Loucy (cell line): ENCODE data around the gene TOP1.

ENCODE experiments used
- H2AFZ ChIP-seq: fragments of 200-600 bp; sonication (generic); 2 replicates; pipeline ENCODE4 v1.6.0; 2016; ENCODE audit warnings: antibody characterized with exemption, mild to moderate bottlenecking, low read length, moderate library complexity
- H3F3A ChIP-seq: fragments of 200-600 bp; 2 replicates; pipeline ENCODE4 v1.6.0; 2016; ENCODE audit warnings: antibody characterized with exemption, low read depth, mild to moderate bottlenecking
- H3K27me3 ChIP-seq: fragments of 200-600 bp; sonication (generic); 2 replicates; pipeline ENCODE4 v1.6.1; 2014; ENCODE audit warnings: low read length, mild to moderate bottlenecking; ENCODE audit not compliant: insufficient read depth, poor library complexity, severe bottlenecking
- H3K36me3 ChIP-seq: fragments of 200-600 bp; sonication (generic); 2 replicates; pipeline ENCODE4 v1.6.1; 2016; ENCODE audit warnings: low read length; ENCODE audit not compliant: insufficient read depth
- H3K4me1 ChIP-seq: fragments of 200-600 bp; sonication (generic); 2 replicates; pipeline ENCODE4 v1.5.1; 2014; ENCODE audit warnings: low read length, mild to moderate bottlenecking; ENCODE audit not compliant: insufficient read depth, poor library complexity, severe bottlenecking
- H3K4me2 ChIP-seq: fragments of 200-600 bp; sonication (generic); 2 replicates; pipeline ENCODE4 v1.6.0; 2014; ENCODE audit warnings: antibody characterized with exemption, low read length, low read depth, mild to moderate bottlenecking; ENCODE audit not compliant: poor library complexity, severe bottlenecking
- H3K4me3 ChIP-seq: fragments of 200-600 bp; sonication (generic); 2 replicates; pipeline ENCODE4 v1.5.1; 2014; ENCODE audit warnings: low read length, mild to moderate bottlenecking, mixed read lengths; ENCODE audit not compliant: poor library complexity, severe bottlenecking
- H3K79me2 ChIP-seq: fragments of 200-600 bp; sonication (generic); 2 replicates; pipeline ENCODE4 v1.6.1; 2014; ENCODE audit warnings: low read length; ENCODE audit not compliant: insufficient read depth
- H3K9ac ChIP-seq: fragments of 200-600 bp; sonication (generic); 2 replicates; pipeline ENCODE4 v1.6.0; 2014; ENCODE audit warnings: mild to moderate bottlenecking, low read depth, low read length, moderate library complexity; ENCODE audit not compliant: poor library complexity, severe bottlenecking
- H3K9me2 ChIP-seq: fragments of 200-600 bp; sonication (generic); replicated peaks from 2 replicates; pipeline ENCODE4 v1.6.1; 2016; ENCODE audit warnings: low read depth, low read length, mixed read lengths
- H3K9me3 ChIP-seq: fragments of 200-600 bp; sonication (generic); 2 replicates; pipeline ENCODE4 v1.6.1; 2014; ENCODE audit warnings: mild to moderate bottlenecking, antibody characterized with exemption, low read length, low read depth; ENCODE audit not compliant: insufficient read depth
- H4K20me1 ChIP-seq: fragments of 200-600 bp; sonication (generic); 2 replicates; pipeline ENCODE4 v1.6.0; 2014; ENCODE audit warnings: antibody characterized with exemption, low read length, mild to moderate bottlenecking; ENCODE audit not compliant: insufficient read depth, poor library complexity, severe bottlenecking
- EZH2phosphoT487 ChIP-seq: fragments of 200-600 bp; IDR thresholded peaks from 2 replicates; pipeline ENCODE4 v1.6.1; 2018; ENCODE audit warnings: antibody characterized with exemption, mild to moderate bottlenecking, moderate library complexity, borderline replicate concordance
- TF ChIP-seq, protein P1 (sequence below): fragments of 200-600 bp; sonication (generic); conservative IDR thresholded peaks from 2 replicates; pipeline ENCODE4 v1.5.1; 2014; ENCODE audit warnings: mild to moderate bottlenecking, antibody characterized with exemption, low read length

The TOP1 gene

DNA sequence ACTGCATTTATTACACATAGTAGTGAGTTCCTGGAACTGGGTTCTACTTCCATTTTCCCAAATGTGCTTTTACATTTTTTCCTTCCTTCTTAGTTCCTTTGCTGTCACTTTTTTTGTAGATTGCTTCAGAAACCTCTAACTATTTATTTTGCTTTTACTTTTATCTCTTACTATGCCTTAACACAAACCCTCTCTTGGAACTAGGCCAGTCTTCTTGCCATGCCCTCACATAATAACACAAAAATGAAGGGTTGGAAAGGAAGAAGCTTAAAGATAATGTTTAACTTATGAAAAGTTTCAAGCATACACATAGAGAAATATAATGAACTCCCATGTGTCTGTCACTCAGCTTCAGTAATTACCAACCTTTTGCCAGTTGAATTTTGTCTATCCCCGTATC, 27.1 kb downstream of the TOP1 start:
- peaks cover 96% of the 10 kb centered on the region for H3K79me2 ChIP-seq
- no peaks in the 10 kb centered on the region for H3F3A ChIP-seq
- peaks cover 1% of the 10 kb centered on the region for H3K4me1 ChIP-seq
- no peak for TF ChIP-seq EZH2phosphoT487
- TF ChIP-seq, protein P1, sequence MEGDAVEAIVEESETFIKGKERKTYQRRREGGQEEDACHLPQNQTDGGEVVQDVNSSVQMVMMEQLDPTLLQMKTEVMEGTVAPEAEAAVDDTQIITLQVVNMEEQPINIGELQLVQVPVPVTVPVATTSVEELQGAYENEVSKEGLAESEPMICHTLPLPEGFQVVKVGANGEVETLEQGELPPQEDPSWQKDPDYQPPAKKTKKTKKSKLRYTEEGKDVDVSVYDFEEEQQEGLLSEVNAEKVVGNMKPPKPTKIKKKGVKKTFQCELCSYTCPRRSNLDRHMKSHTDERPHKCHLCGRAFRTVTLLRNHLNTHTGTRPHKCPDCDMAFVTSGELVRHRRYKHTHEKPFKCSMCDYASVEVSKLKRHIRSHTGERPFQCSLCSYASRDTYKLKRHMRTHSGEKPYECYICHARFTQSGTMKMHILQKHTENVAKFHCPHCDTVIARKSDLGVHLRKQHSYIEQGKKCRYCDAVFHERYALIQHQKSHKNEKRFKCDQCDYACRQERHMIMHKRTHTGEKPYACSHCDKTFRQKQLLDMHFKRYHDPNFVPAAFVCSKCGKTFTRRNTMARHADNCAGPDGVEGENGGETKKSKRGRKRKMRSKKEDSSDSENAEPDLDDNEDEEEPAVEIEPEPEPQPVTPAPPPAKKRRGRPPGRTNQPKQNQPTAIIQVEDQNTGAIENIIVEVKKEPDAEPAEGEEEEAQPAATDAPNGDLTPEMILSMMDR, result no peak
- no peaks in the 10 kb centered on the region for H3K36me3 ChIP-seq
- no peaks in the 10 kb centered on the region for H3K9me3 ChIP-seq
- peaks cover 92% of the 10 kb centered on the region for H4K20me1 ChIP-seq
- no peaks in the 10 kb centered on the region for H3K9me2 ChIP-seq
- H2AFZ ChIP-seq, result no peak overlapping the region
- H3K4me2 ChIP-seq, result no peak overlapping the region
- no peak overlapping the region for H3K4me3 ChIP-seq
- H3K9ac ChIP-seq, result no peak overlapping the region
- no peaks in the 10 kb centered on the region for H3K27me3 ChIP-seq

DNA sequence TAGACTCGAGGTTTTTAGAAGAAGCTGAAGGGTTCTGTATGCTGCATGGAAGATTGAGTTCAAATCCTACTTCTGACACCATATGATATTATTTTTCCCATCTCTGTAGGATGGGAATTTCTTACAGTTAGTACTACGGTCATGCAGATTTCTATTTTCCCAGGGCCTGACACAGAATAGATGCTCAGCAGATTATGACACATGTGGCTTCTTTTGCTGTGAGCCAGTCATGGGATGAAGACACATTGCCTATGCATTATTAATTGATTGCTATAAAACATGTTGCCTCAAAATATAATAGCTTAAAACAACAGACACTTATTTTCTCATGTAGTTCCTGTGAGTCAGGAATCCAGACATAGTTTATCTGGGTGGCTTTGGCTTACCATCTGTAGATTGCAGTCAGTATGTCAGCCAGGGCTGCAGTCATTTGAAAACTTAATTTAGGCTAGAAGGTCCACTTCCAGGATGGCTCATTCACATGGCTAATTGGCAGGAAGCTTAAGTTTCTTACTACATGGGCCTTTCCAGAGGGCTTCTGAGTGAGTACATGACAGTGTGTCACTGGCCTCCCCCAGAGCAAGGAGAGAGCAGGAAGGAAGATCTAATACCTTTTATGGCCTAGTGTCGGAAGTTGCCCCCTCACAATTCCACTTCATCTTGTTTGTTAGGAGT, 29.5 kb downstream of the TOP1 start:
- Histone ChIP-seq H4K20me1 (peaks cover 91% of the 10 kb centered on the region), H3F3A (no peaks in the 10 kb centered on the region), H2AFZ (no peak overlapping the region), H3K4me3 (no peak overlapping the region), H3K9me2 (no peaks in the 10 kb centered on the region), H3K27me3 (no peaks in the 10 kb centered on the region), H3K36me3 (peaks cover 21% of the 10 kb centered on the region; the same call in 1 of the 2 replicates), H3K9me3 (no peaks in the 10 kb centered on the region), H3K9ac (no peak overlapping the region), H3K4me1 (peaks cover 3% of the 10 kb centered on the region), H3K79me2 (peaks cover 88% of the 10 kb centered on the region), H3K4me2 (no peak overlapping the region)
- no peak for TF ChIP-seq EZH2phosphoT487
- TF ChIP-seq, protein P1, result no peak

DNA sequence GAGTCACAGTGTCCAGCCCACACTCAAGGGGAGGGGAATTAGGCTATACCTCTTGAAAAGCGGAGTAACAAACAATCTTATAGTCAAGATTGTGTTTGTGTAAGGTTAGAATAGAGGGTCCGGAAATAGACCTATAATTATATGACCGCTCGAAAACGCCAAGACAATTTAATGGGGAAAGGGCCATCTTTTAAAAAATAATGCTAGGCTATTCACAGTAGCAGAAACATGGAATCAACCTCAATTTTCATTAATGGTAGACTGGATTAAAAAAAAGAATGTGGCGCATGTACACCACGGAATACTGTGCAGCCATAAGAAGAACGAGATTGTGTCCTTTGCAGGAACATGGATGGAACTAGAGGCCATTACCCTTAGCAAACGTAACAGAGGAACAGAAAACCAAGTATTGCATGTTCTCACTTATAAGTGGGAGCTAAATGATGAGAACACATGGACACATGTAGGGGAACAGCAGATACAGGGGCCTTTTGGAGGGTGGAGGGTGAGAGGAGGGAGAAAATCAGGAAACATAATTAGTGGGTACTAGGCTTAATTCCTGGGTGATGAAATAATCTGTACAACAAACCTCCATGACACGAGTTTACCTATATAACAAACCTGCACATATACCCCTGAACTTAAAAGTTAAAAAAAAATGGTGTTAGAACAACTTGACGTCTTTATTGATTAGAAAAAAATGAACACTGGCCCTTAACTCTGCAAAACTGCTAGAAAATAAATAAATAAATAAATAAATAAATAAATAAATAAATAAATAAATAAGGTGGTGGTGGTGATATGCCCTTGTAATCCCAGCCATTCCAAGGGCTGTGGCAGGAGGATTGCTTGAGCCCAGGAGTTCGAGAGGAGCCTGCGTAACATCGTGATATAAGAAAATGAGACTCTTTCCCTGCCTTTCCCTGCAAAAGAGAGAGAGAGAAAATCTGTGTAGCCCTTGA, 30.3 kb downstream of the TOP1 start:
- no peak overlapping the region for H2AFZ ChIP-seq
- H3K9me2 ChIP-seq, result no peaks in the 10 kb centered on the region
- no peak overlapping the region for H3K4me2 ChIP-seq
- no peaks in the 10 kb centered on the region for H3K9me3 ChIP-seq
- H3K9ac ChIP-seq, result no peak overlapping the region
- H3K4me1 ChIP-seq, result peaks cover 10% of the 10 kb centered on the region
- H3F3A ChIP-seq, result no peaks in the 10 kb centered on the region
- H3K4me3 ChIP-seq, result no peak overlapping the region
- H4K20me1 ChIP-seq, result peaks cover 91% of the 10 kb centered on the region
- H3K79me2 ChIP-seq, result peaks cover 88% of the 10 kb centered on the region
- H3K27me3 ChIP-seq, result no peaks in the 10 kb centered on the region
- peaks cover 23% of the 10 kb centered on the region; the same call in 1 of the 2 replicates for H3K36me3 ChIP-seq
- TF ChIP-seq EZH2phosphoT487, result no peak
- TF ChIP-seq, protein P1, result no peak
